HepG2 (cell line): Measurements from ENCODE around the gene PSMC3IP. TPM values are rescaled to one million over a fixed set of nuclear protein-coding genes. Genes with fewer than 3 reads are reported as not detected.

Experiments used
- CBX2 ChIP-seq, 2 experiments: fragments of 200-600 bp in 1 of 2; sonication (generic); formaldehyde crosslinking in 1 of 2; IDR thresholded peaks; 2 replicates each; pipeline versions ENCODE4 v1.7.0 to v1.8.1; 2018 to 2022; ENCODE audit warnings: low read depth in 2 of 2, low read length in 1 of 2, mild to moderate bottlenecking in 1 of 2, missing genetic modification reagents in 1 of 2
- CEBPG ChIP-seq: IDR thresholded peaks from 2 replicates; pipeline ENCODE4 v1.6.1; 2016
- FLYWCH1 ChIP-seq: sonication (generic); formaldehyde crosslinking; IDR thresholded peaks from 2 replicates; pipeline ENCODE4 v1.8.1; 2023; ENCODE audit warnings: mild to moderate bottlenecking, missing genetic modification reagents
- FOXK1 ChIP-seq: sonication (generic); formaldehyde crosslinking; IDR thresholded peaks from 2 replicates; pipeline ENCODE4 v1.4.0; 2020; ENCODE audit warnings: low read depth, missing genetic modification reagents, borderline replicate concordance
- HNRNPLL ChIP-seq: fragments of 200-400 bp; formaldehyde crosslinking; IDR thresholded peaks from 2 replicates; pipeline ENCODE4 v1.6.1; 2017; ENCODE audit warnings: mild to moderate bottlenecking, low read depth, low read length; ENCODE audit not compliant: poor library complexity, severe bottlenecking
- IKZF1 ChIP-seq: fragments of 450-650 bp; IDR thresholded peaks from 2 replicates; pipeline ENCODE4 v1.7.1; 2016
- KAT7 ChIP-seq: IDR thresholded peaks from 2 replicates; pipeline ENCODE4 v1.6.1; 2018; ENCODE audit warnings: borderline replicate concordance, missing compliant biosample characterization
- SALL1 ChIP-seq: sonication (generic); formaldehyde crosslinking; IDR thresholded peaks from 2 replicates; pipeline ENCODE4 v1.8.0; 2022; ENCODE audit warnings: mild to moderate bottlenecking, missing genetic modification reagents
- SOX13 ChIP-seq, 3 experiments: fragments of 450-650 bp in 1 of 3; sonication (generic) in 1 of 3; formaldehyde crosslinking in 1 of 3; IDR thresholded peaks in 2 of 3; conservative IDR thresholded peaks in 1 of 3; 2 replicates each; pipeline versions ENCODE4 v1.5.0 to v1.6.1; 2016 to 2020; ENCODE audit warnings: antibody characterized with exemption in 1 of 3, mild to moderate bottlenecking in 1 of 3, missing compliant biosample characterization in 1 of 3, missing genetic modification reagents in 1 of 3, moderate library complexity in 1 of 3
- TGIF2 ChIP-seq: IDR thresholded peaks from 2 replicates; pipeline ENCODE4 v1.6.1; 2016; ENCODE audit warnings: control low read depth, missing compliant biosample characterization
- ZBTB34 ChIP-seq: sonication (generic); formaldehyde crosslinking; IDR thresholded peaks from 2 replicates; pipeline ENCODE4 v1.8.0; 2022; ENCODE audit warnings: mild to moderate bottlenecking, missing genetic modification reagents
- ZBTB38 ChIP-seq: sonication (generic); formaldehyde crosslinking; IDR thresholded peaks from 2 replicates; pipeline ENCODE4 v1.5.1; 2020; ENCODE audit warnings: mild to moderate bottlenecking, missing genetic modification reagents
- ZBTB4 ChIP-seq: sonication (generic); formaldehyde crosslinking; IDR thresholded peaks from 2 replicates; pipeline ENCODE4 v1.4.0; 2020; ENCODE audit warnings: missing genetic modification reagents, mild to moderate bottlenecking, borderline replicate concordance
- ZNF12 ChIP-seq: sonication (generic); formaldehyde crosslinking; IDR thresholded peaks from 2 replicates; pipeline ENCODE4 v1.5.0; 2020; ENCODE audit warnings: missing genetic modification reagents
- ZNF124 ChIP-seq: sonication (generic); formaldehyde crosslinking; IDR thresholded peaks from 2 replicates; pipeline ENCODE4 v1.4.0; 2020; ENCODE audit warnings: missing genetic modification reagents
- ZNF263 ChIP-seq: sonication (generic); formaldehyde crosslinking; IDR thresholded peaks from 2 replicates; pipeline ENCODE4 v1.4.0; 2020; ENCODE audit warnings: missing genetic modification reagents
- ZNF687 ChIP-seq: sonication (generic); formaldehyde crosslinking; IDR thresholded peaks from 2 replicates; pipeline ENCODE4 v1.5.1; 2020; ENCODE audit warnings: mild to moderate bottlenecking, missing genetic modification reagents, moderate library complexity
- ZNF784 ChIP-seq: sonication (generic); formaldehyde crosslinking; IDR thresholded peaks from 2 replicates; pipeline ENCODE4 v1.5.1; 2020; ENCODE audit warnings: missing genetic modification reagents, mild to moderate bottlenecking, borderline replicate concordance
- ZNF792 ChIP-seq: IDR thresholded peaks from 2 replicates; pipeline ENCODE4 v1.6.1; 2016
- polyA plus RNA-seq, 8 experiments: library from polyadenylated mRNA; depleted of rRNA in 3 of 8; stranded (reverse) in 7 of 8; unstranded in 1 of 8; fragments of >200 nt; fragmentation: Illumina TruSeq in 4 of 8; extraction: Trizol in 4 of 8; gene quantifications; 2 replicates each; pipeline versions ENCODE4 v1.2.1 to v1.2.3, GENCODE V29; 2011 to 2016; ENCODE audit warnings: low read depth in 4 of 8, missing spikeins in 1 of 8, mixed read lengths in 1 of 8; ENCODE audit not compliant: insufficient read depth in 1 of 8
- total RNA-seq, 5 experiments: library from RNA; depleted of rRNA; stranded (reverse); fragments of >200 nt; fragmentation: Illumina TruSeq; extraction: Trizol; gene quantifications; 2 replicates each; pipeline ENCODE4 v1.2.3, GENCODE V29; 2016; ENCODE audit warnings: low read depth in 1 of 5

PSMC3IP gene
- total and polyA plus RNA-seq, 2 of the 13 experiments (the other 11 are each of a cell fraction or from before 2014, with no cell fraction given) = 6.5 to 22.4 TPM

GRCh38 chr17:42618442-42619150, 41.1 kb upstream of the PSMC3IP start (continued):
- TF ChIP-seq ZNF687 (CRISPR knock-in tag) (peak; percentile 47; the same call in 1 of the 2 replicates), SOX13 (IDR thresholded peaks at IDR 0.05) (no peak), SOX13 (CRISPR knock-in tag; conservative IDR thresholded peaks at IDR 0.05 in 1 of 2, IDR thresholded peaks at IDR 0.05 in 1 of 2) (peak in 1 of 2 experiments; percentile 10; a peak in 1 of 4 replicates), ZNF792 (CRISPR knock-in tag) (peak; percentile 82; the same call in 1 of the 2 replicates), ZNF12 (CRISPR knock-in tag) (peak; percentile 63), FOXK1 (CRISPR knock-in tag) (peak; percentile 28; the same call in 1 of the 2 replicates), SALL1 (peak; percentile 63; the same call in 1 of the 2 replicates), HNRNPLL (no peak), ZBTB34 (CRISPR knock-in tag) (no peak), ZBTB38 (CRISPR knock-in tag) (0 out of 2 replicates have a peak, but pooled peaks have one; percentile 59), ZNF263 (peak; percentile 90), ZNF784 (0 out of 2 replicates have a peak, but pooled peaks have one; percentile 54), ZBTB4 (CRISPR knock-in tag) (no peak), TGIF2 (CRISPR knock-in tag) (peak; percentile 62), FLYWCH1 (CRISPR knock-in tag) (no peak), CEBPG (CRISPR knock-in tag) (peak; percentile 22; the same call in 1 of the 2 replicates), IKZF1 (no peak), KAT7 (CRISPR knock-in tag) (0 out of 2 replicates have a peak, but pooled peaks have one; percentile 44), CBX2 (IDR thresholded peaks at IDR 0.05; ENCODE audit: low read depth, low read length) (no peak), CBX2 (CRISPR knock-in tag; IDR thresholded peaks at IDR 0.05; ENCODE audit: low read depth) (no peak), ZNF124 (CRISPR knock-in tag) (peak; percentile 83; the same call in 1 of the 2 replicates)
